OCI-LY1 (cell line): ENCODE data around the gene FGF23.

Source experiments
- CTCF ChIP-seq: fragments of 200-600 bp; sonication (generic), shearing (Covaris generic); IDR thresholded peaks from 2 replicates; pipeline ENCODE4 v1.5.1; 2017; ENCODE audit warnings: mild to moderate bottlenecking, antibody characterized with exemption, low read length, moderate library complexity, mixed read lengths
- EZH2 ChIP-seq: fragments of 200-600 bp; sonication (generic), shearing (Covaris generic); IDR thresholded peaks from 2 replicates; pipeline ENCODE4 v1.8.0; 2017; ENCODE audit warnings: borderline replicate concordance, mixed run types, mild to moderate bottlenecking, antibody characterized with exemption, low read length, moderate library complexity, mixed read lengths

GRCh38 chr12:4393211-4393610 lies 13.7 kb upstream of the FGF23 start:
- TF ChIP-seq CTCF (no peak), EZH2 (no peak)
